D721Med (cell line): ENCODE data around the gene MSTN.

Experiments
- DNase-seq: peaks from one replicate; pipeline ENCODE4 v3.0.0; 2011; ENCODE audit warnings: low spot score; ENCODE audit not compliant: insufficient read length
- FAIRE-seq: peaks from 2 replicates; lab custom pipeline; 2011; peaks lifted over from hg19 to GRCh38; lab: Jason Lieb, UNC
- CTCF ChIP-seq: IDR thresholded peaks from 2 replicates; pipeline ENCODE4 v1.5.1; 2012; ENCODE audit warnings: mild to moderate bottlenecking, control low read depth; ENCODE audit not compliant: insufficient read depth; ENCODE audit errors: missing control alignments

Gene MSTN

GRCh38 chr2:190062601-190063000 lies at the start of gene MSTN:
MSTN (minus strand) TSS chr2:190062729; CDS start chr2:190062596, 133 bp downstream.
- TF ChIP-seq CTCF: no peak
- no peak for FAIRE-seq
- DNase-seq: no peak

- TF ChIP-seq CTCF: no peak
- no peak for FAIRE-seq
- DNase-seq: no peak
Observed at GRCh38 chr2:190111166-190111565, 48.6 kb upstream of the MSTN start.

DNA sequence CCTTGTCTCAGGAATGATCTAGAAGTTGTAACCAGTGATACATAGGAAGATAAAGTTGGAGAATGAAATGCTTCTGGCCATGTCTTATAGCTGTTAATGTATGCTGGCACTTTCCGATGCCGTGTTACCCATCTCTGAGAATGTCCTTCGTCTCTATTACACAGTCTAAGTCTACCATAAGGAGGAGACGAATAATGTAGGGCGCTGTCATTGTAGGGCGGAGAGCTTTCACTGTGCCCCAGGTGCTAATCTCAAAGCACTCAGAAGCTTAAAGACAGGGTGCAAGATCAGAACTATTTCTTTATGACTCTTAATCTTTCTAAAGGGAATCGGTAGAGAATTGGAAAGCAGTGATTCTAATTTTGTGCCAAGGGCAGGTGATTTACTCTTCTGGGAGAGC lies 48.2 kb upstream of the MSTN start:
- FAIRE-seq: no peak

GRCh38 chr2:190110131-190110530 lies 47.6 kb upstream of the MSTN start:
- no peak for FAIRE-seq

More for the DNA sequence above, 48.2 kb upstream of the MSTN start:
- TF ChIP-seq CTCF: no peak
- DNase-seq: no peak

GRCh38 chr2:190107409-190107808 lies 44.9 kb upstream of the MSTN start:
- FAIRE-seq: no peak
- no peak for TF ChIP-seq CTCF
- DNase-seq: no peak

More at GRCh38 chr2:190110131-190110530, 47.6 kb upstream of the MSTN start:
- TF ChIP-seq CTCF: no peak
- no peak for DNase-seq

DNA sequence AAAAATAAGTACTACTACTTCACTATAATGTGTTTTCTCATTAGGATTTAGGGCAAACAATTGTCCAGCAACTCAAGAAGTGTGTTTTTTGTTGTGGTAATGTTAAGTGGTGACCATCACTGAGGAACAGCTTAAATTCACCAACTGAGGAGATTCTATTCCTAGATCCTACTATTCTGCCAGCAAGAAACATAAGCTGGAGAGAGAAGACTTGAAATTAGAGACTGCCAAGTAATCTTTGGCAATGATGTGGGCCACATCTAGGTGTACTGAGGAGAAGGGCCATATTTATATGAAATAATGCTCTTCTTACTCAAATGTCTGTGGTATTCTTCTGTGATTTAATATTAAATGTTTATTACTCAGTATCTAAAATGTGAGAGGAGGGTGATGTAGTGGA lies 44.3 kb upstream of the MSTN start:
- no peak for TF ChIP-seq CTCF
- no peak for FAIRE-seq
- no peak for DNase-seq

DNA sequence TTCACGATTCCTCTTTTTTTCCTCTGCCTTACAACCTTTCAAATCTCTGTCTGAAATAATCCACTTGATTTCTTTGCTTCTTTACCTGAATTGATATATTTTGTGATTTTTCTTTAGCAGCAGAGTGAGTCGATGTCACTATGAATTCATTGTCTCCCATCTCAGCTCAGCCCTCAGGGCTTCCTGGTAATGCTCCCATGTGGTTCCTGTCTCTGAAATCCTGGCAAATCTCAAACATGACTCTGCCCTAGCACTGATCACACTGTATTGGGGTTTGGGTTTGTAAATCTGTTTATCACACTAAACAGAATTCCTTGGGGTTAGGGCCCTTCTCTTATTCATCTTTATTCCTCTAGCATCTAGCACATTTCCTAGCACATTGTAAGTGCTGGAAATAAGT lies 43.0 kb upstream of the MSTN start:
- no peak for FAIRE-seq
- TF ChIP-seq CTCF: no peak
- DNase-seq: no peak
